Type B pancreatic cell (in vitro differentiated cells): ENCODE results near the gene PATE3. TPM values are rescaled to one million over a fixed set of nuclear protein-coding genes. Genes with fewer than 3 reads are reported as not detected.

Experiments used
- DNase-seq: peaks from one replicate; pipeline ENCODE4 v3.0.0; 2021; ENCODE audit warnings: mixed read lengths; ENCODE audit not compliant: unreplicated experiment; ENCODE audit errors: extremely low spot score
- H3K27ac Mint-ChIP-seq: 2 replicates; pipeline ENCODE4 v1.8.0; 2021; ENCODE audit warnings: mild to moderate bottlenecking, mixed read lengths
- H3K27me3 Mint-ChIP-seq: 2 replicates; pipeline ENCODE4 v1.8.0; 2021; ENCODE audit warnings: mixed read lengths
- H3K36me3 Mint-ChIP-seq: 2 replicates; pipeline ENCODE4 v1.8.0; 2021; ENCODE audit warnings: mixed read lengths
- H3K4me1 Mint-ChIP-seq: one replicate; pipeline ENCODE4 v1.8.0; 2021; ENCODE audit warnings: mixed read lengths; ENCODE audit not compliant: unreplicated experiment
- H3K4me3 Mint-ChIP-seq: 2 replicates; pipeline ENCODE4 v1.8.0; 2021; ENCODE audit warnings: mild to moderate bottlenecking, mixed read lengths
- H3K9me3 Mint-ChIP-seq: 2 replicates; pipeline ENCODE4 v1.8.0; 2021; ENCODE audit warnings: mixed read lengths
- total RNA-seq: library from RNA; stranded (reverse); gene quantifications from 2 replicates; pipeline ENCODE4 v1.2.1, GENCODE V29; 2021; ENCODE audit warnings: low replicate concordance
- TF ChIP-seq, protein P1 (sequence below): fragments of 200-600 bp; sonication (generic); conservative IDR thresholded peaks from 2 replicates; pipeline ENCODE4 v1.5.0; 2021; ENCODE audit warnings: antibody characterized with exemption, mild to moderate bottlenecking

The PATE3 gene
- total RNA-seq, 1 donor from 2014 or later, result not detected

DNA sequence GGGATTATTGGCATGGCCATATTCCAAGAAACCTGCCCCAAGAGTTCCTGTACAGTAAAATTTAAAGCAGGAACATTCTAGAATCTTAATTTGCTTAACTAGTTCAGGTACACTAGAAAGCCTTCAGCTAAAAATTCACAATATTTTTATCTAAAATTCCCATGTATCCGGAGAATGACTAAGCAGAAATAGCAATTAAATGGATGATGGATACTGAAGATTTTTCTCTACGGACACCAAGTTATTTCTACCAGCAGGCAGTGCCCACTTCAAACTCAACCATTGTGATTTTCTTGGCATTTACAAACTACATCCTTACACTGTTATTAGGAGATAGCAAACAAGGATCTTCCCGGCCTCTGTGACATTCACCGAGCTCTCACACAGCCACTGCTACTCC is 2.9 kb downstream of the PATE3 start:
- Mint-ChIP-seq H3K9me3 (peaks cover 4% of the 10 kb centered on the region), H3K4me1 (no peaks in the 10 kb centered on the region), H3K27me3 (peaks cover 19% of the 10 kb centered on the region), H3K36me3 (no peaks in the 10 kb centered on the region), H3K27ac (no peak overlapping the region), H3K4me3 (no peak overlapping the region)
- DNase-seq, result no peak
- TF ChIP-seq, protein P1, sequence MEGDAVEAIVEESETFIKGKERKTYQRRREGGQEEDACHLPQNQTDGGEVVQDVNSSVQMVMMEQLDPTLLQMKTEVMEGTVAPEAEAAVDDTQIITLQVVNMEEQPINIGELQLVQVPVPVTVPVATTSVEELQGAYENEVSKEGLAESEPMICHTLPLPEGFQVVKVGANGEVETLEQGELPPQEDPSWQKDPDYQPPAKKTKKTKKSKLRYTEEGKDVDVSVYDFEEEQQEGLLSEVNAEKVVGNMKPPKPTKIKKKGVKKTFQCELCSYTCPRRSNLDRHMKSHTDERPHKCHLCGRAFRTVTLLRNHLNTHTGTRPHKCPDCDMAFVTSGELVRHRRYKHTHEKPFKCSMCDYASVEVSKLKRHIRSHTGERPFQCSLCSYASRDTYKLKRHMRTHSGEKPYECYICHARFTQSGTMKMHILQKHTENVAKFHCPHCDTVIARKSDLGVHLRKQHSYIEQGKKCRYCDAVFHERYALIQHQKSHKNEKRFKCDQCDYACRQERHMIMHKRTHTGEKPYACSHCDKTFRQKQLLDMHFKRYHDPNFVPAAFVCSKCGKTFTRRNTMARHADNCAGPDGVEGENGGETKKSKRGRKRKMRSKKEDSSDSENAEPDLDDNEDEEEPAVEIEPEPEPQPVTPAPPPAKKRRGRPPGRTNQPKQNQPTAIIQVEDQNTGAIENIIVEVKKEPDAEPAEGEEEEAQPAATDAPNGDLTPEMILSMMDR, result no peak

DNA sequence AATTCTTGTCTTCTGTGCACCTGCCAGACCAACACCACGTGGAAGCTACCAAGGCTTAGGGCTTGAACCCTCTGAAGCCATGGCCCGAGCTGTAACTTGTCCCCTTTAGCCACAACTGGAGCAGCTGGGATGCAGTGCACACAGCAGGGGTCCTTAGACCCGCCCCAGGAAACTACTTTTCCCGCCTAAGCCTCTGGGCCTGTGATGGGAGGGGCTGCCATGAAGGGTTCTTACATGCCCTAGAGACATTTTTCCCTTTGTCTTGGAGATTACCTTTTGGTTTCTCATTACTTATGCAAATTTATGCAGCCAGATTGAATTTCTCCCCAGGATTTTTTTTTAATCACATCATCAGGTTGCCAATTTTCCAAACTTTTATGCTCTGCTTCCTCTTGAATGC is 9.7 kb downstream of the PATE3 start:
- Mint-ChIP-seq H3K9me3 (peaks cover 7% of the 10 kb centered on the region), H3K27ac (no peak overlapping the region), H3K4me3 (no peak overlapping the region), H3K27me3 (no peaks in the 10 kb centered on the region), H3K4me1 (no peaks in the 10 kb centered on the region), H3K36me3 (no peaks in the 10 kb centered on the region)
- TF ChIP-seq, protein P1, result no peak
- DNase-seq, result no peak

- DNase-seq, result no peak
- Mint-ChIP-seq H3K27me3 (no peaks in the 10 kb centered on the region), H3K4me1 (no peaks in the 10 kb centered on the region), H3K36me3 (no peaks in the 10 kb centered on the region), H3K9me3 (peaks cover 6% of the 10 kb centered on the region), H3K27ac (no peak overlapping the region), H3K4me3 (no peak overlapping the region)
- TF ChIP-seq, protein P1, result no peak
Observed at GRCh38 chr11:125799808-125800207, 11.9 kb downstream of the PATE3 start.

DNA sequence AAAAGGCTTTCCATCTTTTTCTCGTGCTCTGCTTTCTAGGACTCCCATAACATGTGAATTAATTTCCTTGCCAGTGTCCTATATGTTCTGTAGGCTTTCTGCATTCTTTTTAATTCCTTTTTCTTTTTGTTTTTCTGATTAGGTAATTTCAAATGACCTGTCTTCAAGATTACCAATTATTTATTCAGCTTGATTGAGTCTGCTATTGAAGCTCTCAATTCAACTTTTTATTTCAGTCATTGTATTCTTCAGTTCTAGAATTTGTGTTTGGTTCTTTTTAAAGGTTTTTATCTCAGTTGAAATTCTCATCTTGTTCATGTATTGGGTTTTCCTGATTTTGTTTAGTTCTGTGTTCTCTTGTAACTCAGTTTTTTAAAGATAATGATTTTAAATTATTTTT is 14.5 kb downstream of the PATE3 start:
- H3K27me3 Mint-ChIP-seq, result peaks cover 3% of the 10 kb centered on the region
- H3K9me3 Mint-ChIP-seq, result peaks cover 6% of the 10 kb centered on the region
- no peaks in the 10 kb centered on the region for H3K4me1 Mint-ChIP-seq
- no peak for DNase-seq
- H3K4me3 Mint-ChIP-seq, result no peak overlapping the region
- H3K27ac Mint-ChIP-seq, result no peak overlapping the region
- TF ChIP-seq, protein P1, result no peak
- H3K36me3 Mint-ChIP-seq, result no peaks in the 10 kb centered on the region

DNA sequence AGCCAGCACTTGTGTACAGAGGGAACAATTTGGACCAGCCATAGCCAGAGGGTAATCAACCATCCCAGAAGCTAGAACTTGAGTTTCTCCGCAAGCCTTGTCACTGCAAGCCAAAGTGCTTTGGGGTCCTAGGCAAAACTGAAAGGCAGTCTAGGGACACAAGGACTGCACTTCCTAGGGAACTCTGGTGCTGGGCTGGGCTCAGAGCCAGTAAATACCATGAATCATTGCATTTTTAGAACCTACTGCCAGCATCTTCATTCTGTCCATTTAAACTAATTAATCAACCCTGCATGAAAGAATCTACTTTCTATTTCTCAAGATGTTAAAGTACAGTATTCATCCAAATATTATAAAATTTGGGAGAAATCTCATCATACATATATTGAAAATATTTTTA is 20.0 kb downstream of the PATE3 start:
- Mint-ChIP-seq H3K27me3 (peaks cover 3% of the 10 kb centered on the region), H3K36me3 (no peaks in the 10 kb centered on the region), H3K27ac (no peak overlapping the region), H3K9me3 (no peaks in the 10 kb centered on the region), H3K4me1 (no peaks in the 10 kb centered on the region), H3K4me3 (no peak overlapping the region)
- no peak for DNase-seq
- TF ChIP-seq, protein P1, result no peak

DNA sequence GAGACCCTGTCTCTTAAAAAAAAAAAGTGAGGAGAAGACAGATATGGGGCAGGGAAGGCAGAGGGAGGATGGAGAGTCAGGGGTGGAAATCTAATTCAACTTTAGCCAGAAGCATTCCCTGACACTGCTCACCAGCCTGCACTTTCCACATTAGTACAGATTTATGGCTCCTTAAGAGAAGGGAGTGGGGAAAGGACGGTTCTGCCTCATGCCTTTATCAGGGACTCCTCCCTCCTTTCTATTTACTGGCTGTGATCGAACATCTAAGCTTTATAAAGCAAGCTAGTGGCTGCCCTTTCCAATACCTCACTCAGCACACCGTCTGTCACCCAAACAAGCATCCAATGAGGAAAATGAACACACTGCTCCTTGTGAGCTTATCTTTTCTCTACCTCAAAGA is 45.1 kb downstream of the PATE3 start, which contains the start of gene PATE4:
Gene PATE4 (plus strand): TSS at position 301 of the 400 bp plus-strand sequence. CDS start 44 bp downstream, at position 345.
- H3K4me3 Mint-ChIP-seq, result no peak within 1 kb of the TSS
- peaks cover 30% of the 10 kb centered on the region for H3K27me3 Mint-ChIP-seq
- peaks cover 6% of the 10 kb centered on the region for H3K9me3 Mint-ChIP-seq
- TF ChIP-seq, protein P1, result no peak
- no peaks in the 10 kb centered on the region for H3K36me3 Mint-ChIP-seq
- no peak for DNase-seq
- no peaks in the 10 kb centered on the region for H3K4me1 Mint-ChIP-seq
- no peak within 1 kb of the TSS for H3K27ac Mint-ChIP-seq
